GM12878 (cell line): ENCODE data around the gene NUDCD3. TPM values are rescaled to one million over a fixed set of nuclear protein-coding genes. Genes with fewer than 3 reads are reported as not detected.

ENCODE experiments used
- ATAC-seq: fragments of 200-7000 bp; cut with Tn5 transposase; 3 replicates; pipeline ENCODE4 v1.9.1; 2020; ENCODE audit warnings: mild to moderate bottlenecking, moderate library complexity
- BruUV-seq: library from RNA; stranded (reverse); fragments of 400-500 nt; replicated peaks from 2 replicates; lab custom pipeline; 2021; lab: Mats Ljungman, UMichigan
- CTCF ChIA-PET: fragments of 300-600 bp; sonication (Branson Sonifier 250); formaldehyde crosslinking; extraction: SDS; loops from one replicate; lab custom pipeline; 2021; ENCODE audit warnings: inconsistent platforms; lab: Yijun Ruan, JAX
- POLR2A ChIA-PET: fragments of 350-600 bp; formaldehyde crosslinking; extraction: SDS; loops from one replicate; lab custom pipeline; 2021; ENCODE audit warnings: inconsistent platforms; lab: Charles Lee
- RAD21 ChIA-PET: fragments of 300-600 bp; sonication (Branson Sonifier 250); formaldehyde crosslinking; loops from one replicate; lab custom pipeline; 2023; ENCODE audit warnings: antibody characterized with exemption; ENCODE audit not compliant: unreplicated experiment; lab: Charles Lee
- SMC1A ChIA-PET: fragments of 300-600 bp; sonication (Branson Sonifier 250); formaldehyde crosslinking; loops from one replicate; lab custom pipeline; 2023; ENCODE audit not compliant: unreplicated experiment, uncharacterized antibody; lab: Charles Lee
- DNase-seq: peaks from one replicate; pipeline ENCODE4 v3.0.0-alpha.2; 2011; ENCODE audit warnings: low read depth, low spot score
- FAIRE-seq: peaks from 3 replicates; lab custom pipeline; 2011; peaks lifted over from hg19 to GRCh38; lab: Jason Lieb, UNC
- H2AFZ ChIP-seq: 2 replicates; pipeline ENCODE4 v1.6.0; 2011; ENCODE audit warnings: low read depth, low read length, control low read depth; ENCODE audit not compliant: control insufficient read depth
- H3K27ac ChIP-seq: 2 replicates; pipeline ENCODE4 v1.5.1; 2011; ENCODE audit warnings: control low read depth; ENCODE audit not compliant: control insufficient read depth, insufficient read depth
- H3K27me3 ChIP-seq, 2 experiments: replicated peaks in 1 of 2; 2 replicates each; pipeline versions ENCODE4 v1.6.0 to v1.6.1; 2011; ENCODE audit warnings: low read length in 1 of 2; ENCODE audit not compliant: control insufficient read depth in 2 of 2, insufficient read depth in 2 of 2
- H3K36me3 ChIP-seq, 2 experiments: 2 replicates each; pipeline ENCODE4 v1.5.1; 2011; ENCODE audit warnings: low read length in 1 of 2; ENCODE audit not compliant: control insufficient read depth in 2 of 2, insufficient read depth in 2 of 2
- H3K4me1 ChIP-seq: 2 replicates; pipeline ENCODE4 v1.6.1; 2011; ENCODE audit warnings: mild to moderate bottlenecking, low read length, moderate library complexity, mixed read lengths; ENCODE audit not compliant: control insufficient read depth, insufficient read depth
- H3K4me2 ChIP-seq: 2 replicates; pipeline ENCODE4 v1.6.0; 2011; ENCODE audit warnings: control low read depth; ENCODE audit not compliant: control insufficient read depth, insufficient read depth
- H3K4me3 ChIP-seq: fragments of 200-600 bp; sonication (generic); 2 replicates; pipeline ENCODE4 v1.5.1; 2016
- H3K79me2 ChIP-seq: 2 replicates; pipeline ENCODE4 v1.6.0; 2011; ENCODE audit warnings: low read length; ENCODE audit not compliant: control insufficient read depth, insufficient read depth
- H3K9ac ChIP-seq: 2 replicates; pipeline ENCODE4 v1.8.0; 2011; ENCODE audit warnings: low read length, control low read depth, mixed read lengths; ENCODE audit not compliant: control insufficient read depth, insufficient read depth
- H3K9me3 ChIP-seq: replicated peaks from 3 replicates; pipeline ENCODE4 v1.5.1; 2011; ENCODE audit warnings: mild to moderate bottlenecking, low read length; ENCODE audit not compliant: control insufficient read depth, insufficient read depth
- H4K20me1 ChIP-seq: 2 replicates; pipeline ENCODE4 v1.6.0; 2011; ENCODE audit not compliant: control insufficient read depth, insufficient read depth
- CTCF ChIP-seq, 3 experiments: IDR thresholded peaks in 2 of 3; conservative IDR thresholded peaks in 1 of 3; 2 replicates each; pipeline ENCODE4 v1.5.1; 2011; ENCODE audit warnings: low read depth in 3 of 3, low read length in 3 of 3, mild to moderate bottlenecking in 3 of 3, control low read depth in 2 of 3, moderate library complexity in 2 of 3, inconsistent platforms in 1 of 3, mixed read lengths in 1 of 3; ENCODE audit not compliant: control insufficient read depth in 2 of 3, insufficient read depth in 1 of 3; ENCODE audit errors: extremely low read depth in 1 of 3
- GATAD2B ChIP-seq: fragments of 450-650 bp; conservative IDR thresholded peaks from 2 replicates; pipeline ENCODE4 v1.6.1; 2017; ENCODE audit warnings: low read depth, mild to moderate bottlenecking, moderate library complexity
- JUND ChIP-seq: IDR thresholded peaks from 2 replicates; pipeline ENCODE4 v1.6.1; 2012; ENCODE audit warnings: low read depth, mild to moderate bottlenecking, low read length, improper control_type of control experiment, moderate library complexity
- MYC ChIP-seq: IDR thresholded peaks from 2 replicates; pipeline ENCODE4 v1.6.1; 2011; ENCODE audit warnings: mild to moderate bottlenecking, low read length, moderate library complexity, inconsistent platforms; ENCODE audit not compliant: insufficient read depth, insufficient replicate concordance, insufficient read length, severe bottlenecking
- POU2F2 ChIP-seq: IDR thresholded peaks from 3 replicates; pipeline ENCODE4 v1.6.1; 2011; ENCODE audit warnings: low read depth, mild to moderate bottlenecking, low read length, borderline replicate concordance
- PRDM15 ChIP-seq: fragments of 450-650 bp; formaldehyde crosslinking; IDR thresholded peaks from 2 replicates; pipeline ENCODE4 v1.4.0; 2020; ENCODE audit warnings: mild to moderate bottlenecking, moderate library complexity
- RBBP5 ChIP-seq: fragments of 200-600 bp; sonication (generic); conservative IDR thresholded peaks from 2 replicates; pipeline ENCODE4 v1.6.1; 2016
- SREBF1 ChIP-seq: IDR thresholded peaks from 2 replicates; pipeline ENCODE4 v1.6.1; 2012; ENCODE audit warnings: mild to moderate bottlenecking, low read length
- STAT1 ChIP-seq: fragments of 450-650 bp; conservative IDR thresholded peaks from 2 replicates; pipeline ENCODE4 v1.6.1; 2014; ENCODE audit warnings: antibody characterized with exemption, mild to moderate bottlenecking
- TCF12 ChIP-seq: IDR thresholded peaks from 2 replicates; pipeline ENCODE4 v1.6.1; 2011; ENCODE audit warnings: low read depth, mild to moderate bottlenecking, low read length
- USF2 ChIP-seq: IDR thresholded peaks from 2 replicates; pipeline ENCODE4 v1.6.1; 2011; ENCODE audit warnings: low read depth, low read length, improper control_type of control experiment, borderline replicate concordance
- YY1 ChIP-seq: IDR thresholded peaks from 2 replicates; pipeline ENCODE4 v1.6.1; 2011; ENCODE audit warnings: low read depth, mild to moderate bottlenecking, low read length
- WGBS: methylation state at CpG from one replicate; pipeline ENCODE4 v1.1.6; 2016; ENCODE audit warnings: low lambda C conversion rate; ENCODE audit not compliant: insufficient replicate concordance, insufficient coverage; ENCODE audit errors: missing lambda C conversion rate; 5-methylcytosine and 5-hydroxymethylcytosine counted together
- in situ Hi-C: fragments of 300-500 bp; cut with MboI; formaldehyde crosslinking; loops from 9 replicates; pipeline ENCODE4 v1.14.3; 2018; ENCODE audit warnings: mixed read lengths
- intact Hi-C: fragments of 100-400 bp; cut with micrococcal nuclease; formaldehyde crosslinking; loops from one replicate; pipeline ENCODE4 v1.14.2; 2022; ENCODE audit not compliant: unreplicated experiment
- polyA plus RNA-seq, 11 experiments: library from polyadenylated mRNA; depleted of rRNA in 4 of 11; unstranded in 6 of 11; stranded (reverse) in 5 of 11; fragments of >200 nt; fragmentation: Nextera tagmentation in 4 of 11; fragmentation: Illumina TruSeq in 1 of 11; extraction: Ambion mirVana in 4 of 11; extraction: Trizol in 1 of 11; gene quantifications; 1 replicate in 1 of 11; 2 replicates in 10 of 11; pipeline versions ENCODE4 v1.2.1 to v1.2.3, GENCODE V29; 2011 to 2016; ENCODE audit warnings: inconsistent platforms in 2 of 11, missing spikeins in 2 of 11, low read depth in 1 of 11
- total RNA-seq, 4 experiments: library from RNA; depleted of rRNA in 3 of 4; stranded (reverse); fragments of >200 nt in 3 of 4; fragmentation: Illumina TruSeq in 1 of 4; extraction: Trizol in 1 of 4; gene quantifications; 2 replicates each; pipeline versions ENCODE4 v1.2.1 to v1.2.3, GENCODE V29; 2013 to 2021

Gene NUDCD3
- total and polyA plus RNA-seq, 10 of the 15 experiments (the other 5 are each of a cell fraction or from before 2014, with no cell fraction given), result 25.0 to 89.8 (median 46.4) TPM

- POLR2A ChIA-PET, result interaction anchor here (0.6 kb wide), 1 partner anchor 89 kb away, joined by 5 read pairs; no protein-coding TSS in a partner anchor
- RAD21 ChIA-PET, result interaction anchor here (1.2 kb wide), 1 partner anchor 127 kb away, joined by 4 read pairs; no protein-coding TSS in a partner anchor
- BruUV-seq, result no TSS peak
- Histone ChIP-seq H3K27ac (no peak overlapping the region), H3K4me2 (no peak overlapping the region), H3K79me2 (no peaks in the 10 kb centered on the region), H4K20me1 (no peaks in the 10 kb centered on the region), H3K4me1 (peaks cover 8% of the 10 kb centered on the region; the same call in 1 of the 2 replicates), H2AFZ (no peak overlapping the region), H3K4me3 (no peak overlapping the region), H3K27me3 (no peaks in the 10 kb centered on the region), H3K9me3 (no peaks in the 10 kb centered on the region; the same call in 2 of the 3 replicates), H3K9ac (no peak overlapping the region), H3K36me3 (no peaks in the 10 kb centered on the region)
- DNase-seq (no peak), FAIRE-seq (no peak), ATAC-seq (no peak)
- intact Hi-C loops (no loop called here), in situ Hi-C loops (no loop called here)
- WGBS, result 47% methylated on average over 5 of the region's 5 CpGs
- CTCF ChIA-PET, result interaction anchor here (0.8 to 3.7 kb wide), 5 partner anchors 9 to 167 kb away, joined by 3 to 15 read pairs (median 4); no protein-coding TSS in a partner anchor
- SMC1A ChIA-PET, result interaction anchor here (0.7 to 1.5 kb wide), 7 partner anchors 9 to 242 kb away, joined by 3 read pairs; no protein-coding TSS in a partner anchor
- no peak for TF ChIP-seq RBBP5
- TF ChIP-seq USF2, result no peak
- no peak for TF ChIP-seq PRDM15
- no peak for TF ChIP-seq CTCF (IDR thresholded peaks at IDR 0.05 in 2 of 3, conservative IDR thresholded peaks at IDR 0.05 in 1 of 3; ENCODE audit: control insufficient read depth in 2 of 3, extremely low read depth in 1 of 3, insufficient read depth in 1 of 3, low read depth in 3 of 3, low read length in 3 of 3)
- TF ChIP-seq GATAD2B, result no peak
- TF ChIP-seq SREBF1, result no peak
- TF ChIP-seq JUND, result no peak
- TF ChIP-seq MYC, result no peak
- TF ChIP-seq STAT1, result no peak
- no peak for TF ChIP-seq YY1
- no peak for TF ChIP-seq TCF12
- no peak for TF ChIP-seq POU2F2
Observed at GRCh38 chr7:44367475-44368043, 122.9 kb downstream of the NUDCD3 start.
